Ovary (tissue), 3 donors: Measurements from ENCODE around the gene C2orf92.

Source experiments
- EP300 ChIP-seq: sonication (generic); formaldehyde crosslinking; IDR thresholded peaks from one replicate; pipeline ENCODE4 v1.6.1; 2017; ENCODE audit warnings: antibody characterized with exemption
- TF ChIP-seq, protein P1 (sequence below), 3 donors: fragments of 450-650 bp in 2 of 3; fragments of 200-600 bp in 1 of 3; IDR thresholded peaks; one replicate each; pipeline versions ENCODE4 v1.5.1 to v1.8.0; 2016 to 2022; ENCODE audit warnings: antibody characterized with exemption in 3 of 3, mild to moderate bottlenecking in 1 of 3
- donor health status: DM: no; HTN: no; CAD: no.

DNA sequence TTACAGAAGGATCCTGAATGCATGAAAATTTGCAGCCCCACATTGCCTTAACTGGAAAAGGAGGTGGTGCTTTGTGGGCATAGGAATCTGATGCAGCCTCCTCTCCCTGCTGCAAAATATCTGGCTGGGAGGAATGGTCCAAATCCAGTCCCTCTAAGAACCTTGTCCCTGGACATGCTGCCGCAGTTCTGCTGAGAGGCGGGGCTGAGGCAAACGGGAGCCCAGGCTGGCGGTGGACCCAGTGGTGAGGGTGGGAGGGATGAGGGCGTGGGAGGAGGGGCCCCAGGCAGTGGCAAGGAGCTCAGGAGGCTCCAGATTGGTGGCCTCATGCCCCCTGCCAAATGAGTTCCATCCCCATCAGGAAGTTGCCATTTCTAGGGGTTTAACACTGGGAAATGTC is 80.1 kb downstream of the C2orf92 start:
- TF ChIP-seq, protein P1, sequence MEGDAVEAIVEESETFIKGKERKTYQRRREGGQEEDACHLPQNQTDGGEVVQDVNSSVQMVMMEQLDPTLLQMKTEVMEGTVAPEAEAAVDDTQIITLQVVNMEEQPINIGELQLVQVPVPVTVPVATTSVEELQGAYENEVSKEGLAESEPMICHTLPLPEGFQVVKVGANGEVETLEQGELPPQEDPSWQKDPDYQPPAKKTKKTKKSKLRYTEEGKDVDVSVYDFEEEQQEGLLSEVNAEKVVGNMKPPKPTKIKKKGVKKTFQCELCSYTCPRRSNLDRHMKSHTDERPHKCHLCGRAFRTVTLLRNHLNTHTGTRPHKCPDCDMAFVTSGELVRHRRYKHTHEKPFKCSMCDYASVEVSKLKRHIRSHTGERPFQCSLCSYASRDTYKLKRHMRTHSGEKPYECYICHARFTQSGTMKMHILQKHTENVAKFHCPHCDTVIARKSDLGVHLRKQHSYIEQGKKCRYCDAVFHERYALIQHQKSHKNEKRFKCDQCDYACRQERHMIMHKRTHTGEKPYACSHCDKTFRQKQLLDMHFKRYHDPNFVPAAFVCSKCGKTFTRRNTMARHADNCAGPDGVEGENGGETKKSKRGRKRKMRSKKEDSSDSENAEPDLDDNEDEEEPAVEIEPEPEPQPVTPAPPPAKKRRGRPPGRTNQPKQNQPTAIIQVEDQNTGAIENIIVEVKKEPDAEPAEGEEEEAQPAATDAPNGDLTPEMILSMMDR (IDR thresholded peaks at IDR 0.05), result no peak
- TF ChIP-seq EP300, result no peak
